ENCODE results near the gene HDAC4. TPM values are rescaled to one million over a fixed set of nuclear protein-coding genes. Genes with fewer than 3 reads are reported as not detected.

The HDAC4 gene
- total and polyA plus RNA-seq, 4 donors, result 6.8 to 75.5 (median 30.2) TPM

DNA sequence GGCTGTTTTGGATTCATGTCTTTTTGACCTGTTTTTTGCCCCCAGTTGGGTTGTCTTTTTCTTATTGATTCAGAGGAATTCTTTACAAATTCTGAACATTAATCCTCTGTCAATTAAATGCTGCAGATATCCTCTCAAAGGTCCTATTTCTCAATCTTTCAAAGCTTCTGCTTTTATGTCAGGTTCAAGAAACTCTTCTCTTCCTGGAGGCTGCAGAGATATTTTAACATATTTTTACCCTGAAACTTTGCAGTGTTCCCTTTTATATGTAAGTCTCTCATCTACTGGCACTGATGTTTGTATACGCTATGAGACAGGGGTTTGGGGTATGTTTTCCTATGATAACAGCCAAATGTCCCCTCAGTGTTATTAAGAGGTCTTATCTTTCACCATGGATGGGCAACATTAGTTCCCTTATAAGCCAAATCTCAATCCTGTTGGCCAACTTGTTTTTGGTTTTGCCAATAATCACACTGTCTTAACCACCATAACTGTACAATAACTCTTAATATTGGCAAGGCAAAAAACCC lies 159.3 kb downstream of the HDAC4 start:
- 49 to 66% methylated on average over 1 of the region's 1 CpG for WGBS, 2 donors
- H3K27ac ChIP-seq (ENCODE audit: low read depth in 1 of 2, low read length in 2 of 2), result no peak overlapping the region

DNA sequence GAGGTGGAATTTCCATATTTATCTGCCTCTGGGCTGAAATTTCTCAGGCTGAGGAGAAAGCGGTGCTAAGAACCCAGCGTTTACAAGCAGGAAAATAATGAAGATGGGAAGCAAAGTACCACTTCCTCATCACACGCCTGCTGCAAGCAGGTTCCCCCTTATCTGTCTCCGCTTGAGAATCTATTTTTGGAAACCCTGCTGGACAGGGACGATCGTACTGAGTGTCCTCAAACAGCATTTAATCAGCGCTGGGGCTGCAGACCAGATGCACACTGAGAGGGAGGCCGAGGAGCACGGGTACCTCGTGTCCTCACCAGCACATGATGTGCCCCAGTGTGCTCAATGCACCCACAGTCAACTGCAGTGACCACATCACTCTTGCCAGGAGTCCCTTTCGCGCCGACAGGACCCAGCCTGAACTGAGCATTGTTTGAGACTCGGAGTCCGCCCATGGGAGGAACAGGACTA lies 160.4 kb downstream of the HDAC4 start:
- DNase-seq (no peak), ATAC-seq (ENCODE audit: low FRiP score) (no peak)
- Histone ChIP-seq H3K4me3 (ENCODE audit: low read length in 2 of 2) (no peak overlapping the region), H3K27me3 (ENCODE audit: control insufficient read depth in 1 of 2, insufficient read depth in 2 of 2, low read length in 1 of 2) (no peaks in the 10 kb centered on the region), H3K9me3 (ENCODE audit: control insufficient read depth, low read length) (no peaks in the 10 kb centered on the region), H3K36me3 (ENCODE audit: control insufficient read depth in 1 of 2, insufficient read depth in 2 of 2, low read length in 1 of 2) (no peaks in the 10 kb centered on the region), H3K4me1 (ENCODE audit: control insufficient read depth in 1 of 2, insufficient read depth in 2 of 2, low read length in 2 of 2) (no peaks in the 10 kb centered on the region), H3K27ac (ENCODE audit: low read depth in 1 of 2, low read length in 2 of 2) (no peak overlapping the region)
- intact Hi-C loops (cut with DNase I), result no loop called here
- WGBS, 2 donors, result 75 to 78% methylated on average over 15 of the region's 15 CpGs

More for the DNA sequence above, 159.3 kb downstream of the HDAC4 start:
- no peaks in the 10 kb centered on the region for H3K27me3 ChIP-seq (ENCODE audit: control insufficient read depth in 1 of 2, insufficient read depth in 2 of 2, low read length in 1 of 2)
- intact Hi-C loops (cut with DNase I), result no loop called here
- H3K9me3 ChIP-seq (ENCODE audit: control insufficient read depth, low read length), result no peaks in the 10 kb centered on the region
- ATAC-seq (ENCODE audit: low FRiP score) (no peak), DNase-seq (no peak)
- no peaks in the 10 kb centered on the region for H3K36me3 ChIP-seq (ENCODE audit: control insufficient read depth in 1 of 2, insufficient read depth in 2 of 2, low read length in 1 of 2)
- no peaks in the 10 kb centered on the region for H3K4me1 ChIP-seq (ENCODE audit: control insufficient read depth in 1 of 2, insufficient read depth in 2 of 2, low read length in 2 of 2)
- no peak overlapping the region for H3K4me3 ChIP-seq (ENCODE audit: low read length in 2 of 2)

- Histone ChIP-seq H3K36me3 (ENCODE audit: control insufficient read depth in 1 of 2, insufficient read depth in 2 of 2, low read length in 1 of 2) (no peaks in the 10 kb centered on the region), H3K27ac (ENCODE audit: low read depth in 1 of 2, low read length in 2 of 2) (no peak overlapping the region), H3K4me3 (ENCODE audit: low read length in 2 of 2) (no peak overlapping the region), H3K27me3 (ENCODE audit: control insufficient read depth in 1 of 2, insufficient read depth in 2 of 2, low read length in 1 of 2) (no peaks in the 10 kb centered on the region), H3K9me3 (ENCODE audit: control insufficient read depth, low read length) (no peaks in the 10 kb centered on the region), H3K4me1 (ENCODE audit: control insufficient read depth in 1 of 2, insufficient read depth in 2 of 2, low read length in 2 of 2) (no peaks in the 10 kb centered on the region)
- DNase-seq (no peak), ATAC-seq (ENCODE audit: low FRiP score) (peak; percentile 37)
- 74 to 81% methylated on average over 29 of the region's 29 CpGs for WGBS, 2 donors
- intact Hi-C loops (cut with DNase I), result no loop called here
These were observed 161.0 kb downstream of the HDAC4 start for GRCh38 chr2:239239607-239240413.

GRCh38 chr2:239238839-239239606 lies 161.8 kb downstream of the HDAC4 start:
- Histone ChIP-seq H3K27me3 (ENCODE audit: control insufficient read depth in 1 of 2, insufficient read depth in 2 of 2, low read length in 1 of 2) (no peaks in the 10 kb centered on the region), H3K9me3 (ENCODE audit: control insufficient read depth, low read length) (no peaks in the 10 kb centered on the region), H3K36me3 (ENCODE audit: control insufficient read depth in 1 of 2, insufficient read depth in 2 of 2, low read length in 1 of 2) (no peaks in the 10 kb centered on the region), H3K4me1 (ENCODE audit: control insufficient read depth in 1 of 2, insufficient read depth in 2 of 2, low read length in 2 of 2) (no peaks in the 10 kb centered on the region), H3K4me3 (ENCODE audit: low read length in 2 of 2) (no peak overlapping the region), H3K27ac (ENCODE audit: low read depth in 1 of 2, low read length in 2 of 2) (no peak overlapping the region)
- DNase-seq (no peak), ATAC-seq (ENCODE audit: low FRiP score) (no peak)
- WGBS, 2 donors, result 94 to 95% methylated on average over 15 of the region's 15 CpGs
- intact Hi-C loops (cut with DNase I), result no loop called here

DNA sequence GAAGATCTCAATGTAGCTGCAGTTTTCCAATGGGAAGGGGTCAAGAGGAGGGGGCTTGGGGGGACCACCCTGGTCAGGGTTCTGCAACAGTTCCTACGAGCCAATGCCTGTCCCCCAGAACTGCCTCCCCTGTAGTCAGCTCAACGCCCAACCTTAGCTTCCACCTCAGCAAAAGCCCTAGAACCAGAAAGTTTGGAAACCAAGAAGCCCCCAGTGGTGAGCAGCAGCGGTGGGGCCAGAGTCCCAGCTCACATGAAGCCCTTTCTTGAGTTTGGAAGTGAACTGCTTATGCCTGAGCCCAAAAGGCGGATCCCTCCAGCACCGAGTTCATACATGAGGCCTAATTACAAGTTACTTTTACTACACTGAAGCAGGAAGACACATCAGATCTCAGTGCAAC lies 162.4 kb downstream of the HDAC4 start:
- H3K4me3 ChIP-seq (ENCODE audit: low read length in 2 of 2), result no peak overlapping the region
- DNase-seq (no peak), ATAC-seq (ENCODE audit: low FRiP score) (no peak)
- intact Hi-C loops (cut with DNase I), result no loop called here
- H3K27ac ChIP-seq (ENCODE audit: low read depth in 1 of 2, low read length in 2 of 2), result no peak overlapping the region
- H3K27me3 ChIP-seq (ENCODE audit: control insufficient read depth in 1 of 2, insufficient read depth in 2 of 2, low read length in 1 of 2), result no peaks in the 10 kb centered on the region
- no peaks in the 10 kb centered on the region for H3K4me1 ChIP-seq (ENCODE audit: control insufficient read depth in 1 of 2, insufficient read depth in 2 of 2, low read length in 2 of 2)
- no peaks in the 10 kb centered on the region for H3K9me3 ChIP-seq (ENCODE audit: control insufficient read depth, low read length)
- H3K36me3 ChIP-seq (ENCODE audit: control insufficient read depth in 1 of 2, insufficient read depth in 2 of 2, low read length in 1 of 2), result no peaks in the 10 kb centered on the region
- 90 to 96% methylated on average over 5 of the region's 5 CpGs for WGBS, 2 donors

DNA sequence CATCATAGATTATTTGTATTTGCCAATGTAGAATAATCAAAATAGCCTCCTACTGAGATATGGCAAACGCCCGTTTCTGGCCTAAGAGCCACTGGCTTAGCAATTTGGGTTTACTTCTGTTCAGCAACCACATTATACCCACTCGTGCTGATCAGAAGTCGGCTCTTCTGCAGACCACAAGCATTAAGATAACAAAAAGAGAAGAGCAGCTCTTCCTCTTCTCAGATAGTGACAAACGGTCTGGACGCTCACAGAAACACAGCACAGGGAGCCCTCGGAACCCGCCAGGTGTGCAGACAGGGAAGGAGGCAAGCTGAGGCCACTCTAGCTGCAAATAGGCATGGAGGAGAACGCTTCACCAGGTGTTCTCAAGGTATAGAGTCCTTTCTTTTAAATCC lies 164.0 kb downstream of the HDAC4 start:
- no peak overlapping the region for H3K27ac ChIP-seq (ENCODE audit: low read depth in 1 of 2, low read length in 2 of 2)
- no peak overlapping the region for H3K4me3 ChIP-seq (ENCODE audit: low read length in 2 of 2)
- H3K4me1 ChIP-seq (ENCODE audit: control insufficient read depth in 1 of 2, insufficient read depth in 2 of 2, low read length in 2 of 2), result no peaks in the 10 kb centered on the region
- H3K36me3 ChIP-seq (ENCODE audit: control insufficient read depth in 1 of 2, insufficient read depth in 2 of 2, low read length in 1 of 2), result no peaks in the 10 kb centered on the region
- ATAC-seq (ENCODE audit: low FRiP score) (no peak), DNase-seq (no peak)
- 91 to 92% methylated on average over 9 of the region's 9 CpGs for WGBS, 2 donors
- no peaks in the 10 kb centered on the region for H3K27me3 ChIP-seq (ENCODE audit: control insufficient read depth in 1 of 2, insufficient read depth in 2 of 2, low read length in 1 of 2)
- H3K9me3 ChIP-seq (ENCODE audit: control insufficient read depth, low read length), result no peaks in the 10 kb centered on the region
- intact Hi-C loops (cut with DNase I), result no loop called here

DNA sequence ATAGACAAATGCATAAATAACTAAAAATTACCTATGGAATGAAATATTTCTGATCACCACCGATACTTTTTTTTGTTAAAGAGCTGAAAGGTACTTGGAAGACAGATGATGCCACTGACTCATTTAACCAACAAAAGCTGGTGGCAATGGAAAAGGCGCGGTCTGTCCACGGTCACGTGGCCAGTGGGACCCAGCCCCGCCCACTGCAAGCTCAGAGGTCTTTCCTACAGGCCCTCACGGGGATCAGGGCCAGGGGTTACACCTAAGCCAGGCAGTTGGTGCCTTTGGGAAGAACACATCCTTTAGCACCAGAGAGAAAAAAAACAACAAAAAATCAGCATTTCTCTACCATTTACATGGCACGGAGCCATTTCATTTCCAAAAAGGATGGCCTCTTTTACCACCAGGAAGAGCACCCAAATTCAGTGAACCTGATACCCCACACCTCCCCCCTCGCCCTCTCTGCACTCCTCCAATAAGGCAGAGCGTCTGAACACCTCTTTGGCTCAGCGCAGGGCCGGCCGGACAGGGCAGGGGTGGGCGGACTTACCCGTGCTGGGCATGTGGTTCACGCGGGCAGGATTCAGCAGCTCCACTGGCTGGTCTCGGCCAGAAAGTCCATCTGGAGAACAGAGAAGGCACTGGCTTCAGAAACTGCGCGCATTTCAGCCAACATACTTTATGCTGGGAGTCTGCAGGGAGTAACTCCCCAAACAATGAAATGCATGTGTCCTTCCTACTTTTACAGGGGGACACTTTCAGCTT lies 164.6 kb downstream of the HDAC4 start:
- ATAC-seq (ENCODE audit: low FRiP score) (no peak), DNase-seq (no peak)
- Histone ChIP-seq H3K36me3 (ENCODE audit: control insufficient read depth in 1 of 2, insufficient read depth in 2 of 2, low read length in 1 of 2) (no peaks in the 10 kb centered on the region), H3K27me3 (ENCODE audit: control insufficient read depth in 1 of 2, insufficient read depth in 2 of 2, low read length in 1 of 2) (no peaks in the 10 kb centered on the region), H3K9me3 (ENCODE audit: control insufficient read depth, low read length) (no peaks in the 10 kb centered on the region), H3K27ac (ENCODE audit: low read depth in 1 of 2, low read length in 2 of 2) (no peak overlapping the region), H3K4me3 (ENCODE audit: low read length in 2 of 2) (no peak overlapping the region), H3K4me1 (ENCODE audit: control insufficient read depth in 1 of 2, insufficient read depth in 2 of 2, low read length in 2 of 2) (no peaks in the 10 kb centered on the region)
- intact Hi-C loops (cut with DNase I), result no loop called here
- WGBS, 2 donors, result 96 to 97% methylated on average over 20 of the region's 20 CpGs

- ATAC-seq (ENCODE audit: low FRiP score) (no peak), DNase-seq (no peak)
- Histone ChIP-seq H3K4me1 (ENCODE audit: control insufficient read depth in 1 of 2, insufficient read depth in 2 of 2, low read length in 2 of 2) (no peaks in the 10 kb centered on the region), H3K36me3 (ENCODE audit: control insufficient read depth in 1 of 2, insufficient read depth in 2 of 2, low read length in 1 of 2) (no peaks in the 10 kb centered on the region), H3K9me3 (ENCODE audit: control insufficient read depth, low read length) (no peaks in the 10 kb centered on the region), H3K27me3 (ENCODE audit: control insufficient read depth in 1 of 2, insufficient read depth in 2 of 2, low read length in 1 of 2) (no peaks in the 10 kb centered on the region), H3K27ac (ENCODE audit: low read depth in 1 of 2, low read length in 2 of 2) (no peak overlapping the region), H3K4me3 (ENCODE audit: low read length in 2 of 2) (no peak overlapping the region)
- WGBS, 2 donors, result 92 to 96% methylated on average over 11 of the region's 11 CpGs
- intact Hi-C loops (cut with DNase I), result no loop called here
These were observed 165.5 kb downstream of the HDAC4 start for GRCh38 chr2:239235311-239235710.
